SK-N-SH (cell line): ENCODE results near the gene AHDC1. TPM values are rescaled to one million over a fixed set of nuclear protein-coding genes. Genes with fewer than 3 reads are reported as not detected.

Source experiments
- CTCF ChIA-PET: fragments of 300-600, 350-600 bp; formaldehyde crosslinking; extraction: SDS; loops from one replicate; lab custom pipeline; 2021; lab: Yijun Ruan, JAX
- POLR2A ChIA-PET: fragments of 350-600 bp; sonication (Branson Sonifier 250); formaldehyde crosslinking; extraction: SDS; loops from one replicate; lab custom pipeline; 2020; ENCODE audit warnings: antibody characterized with exemption, inconsistent platforms; lab: Yijun Ruan, JAX
- DNase-seq: peaks from one replicate; pipeline ENCODE4 v3.0.0; 2012
- H2AFZ ChIP-seq: fragments of 200-600 bp; sonication (generic); 2 replicates; pipeline ENCODE4 v1.8.1; 2016; ENCODE audit warnings: antibody characterized with exemption, mild to moderate bottlenecking, low read depth
- H3F3A ChIP-seq: fragments of 200-600 bp; sonication (generic); replicated peaks from 2 replicates; pipeline ENCODE3; 2016; ENCODE audit warnings: antibody characterized with exemption, mild to moderate bottlenecking; ENCODE audit not compliant: insufficient read depth
- H3K27ac ChIP-seq, 2 experiments: fragments of 200-500 bp in 1 of 2; fragments of 200-600 bp in 1 of 2; sonication (Bioruptor generic) in 1 of 2; sonication (generic), shearing (Covaris generic) in 1 of 2; 2 replicates each; pipeline versions ENCODE4 v1.5.1 to v1.6.1; 2014 to 2016; ENCODE audit warnings: low read depth in 2 of 2, inconsistent platforms in 1 of 2, low read length in 1 of 2, mild to moderate bottlenecking in 1 of 2, mixed read lengths in 1 of 2
- H3K27me3 ChIP-seq: fragments of 200-600 bp; sonication (generic), shearing (Covaris generic); 2 replicates; pipeline ENCODE4 v1.6.1; 2016; ENCODE audit warnings: mixed run types; ENCODE audit not compliant: insufficient read depth
- H3K36me3 ChIP-seq, 2 experiments: fragments of 200-500 bp in 1 of 2; fragments of 200-600 bp in 1 of 2; sonication (Bioruptor generic) in 1 of 2; sonication (generic) in 1 of 2; replicated peaks in 1 of 2; 2 replicates each; pipeline versions ENCODE3 to v1.5.1; 2014 to 2016; ENCODE audit warnings: low read length in 1 of 2, mild to moderate bottlenecking in 1 of 2; ENCODE audit not compliant: insufficient read depth in 2 of 2, control insufficient read depth in 1 of 2
- H3K4me1 ChIP-seq, 2 experiments: fragments of 200-500 bp in 1 of 2; fragments of 200-600 bp in 1 of 2; sonication (Bioruptor generic) in 1 of 2; sonication (generic), shearing (Covaris generic) in 1 of 2; 2 replicates each; pipeline versions ENCODE4 v1.5.1 to v1.6.1; 2014 to 2016; ENCODE audit warnings: low read depth in 1 of 2, low read length in 1 of 2, mixed run types in 1 of 2; ENCODE audit not compliant: insufficient read depth in 2 of 2, control insufficient read depth in 1 of 2
- H3K4me2 ChIP-seq: fragments of 200-600 bp; sonication (generic), shearing (Covaris generic); 2 replicates; pipeline ENCODE4 v1.6.1; 2017; ENCODE audit warnings: mixed run types
- H3K4me3 ChIP-seq, 2 experiments: fragments of 200-500 bp in 1 of 2; fragments of 200-600 bp in 1 of 2; sonication (Bioruptor generic) in 1 of 2; sonication (generic), shearing (Covaris generic) in 1 of 2; 2 replicates each; pipeline versions ENCODE4 v1.5.1 to v1.8.1; 2014 to 2016; ENCODE audit warnings: low read depth in 2 of 2, inconsistent platforms in 1 of 2, low read length in 1 of 2, mild to moderate bottlenecking in 1 of 2, mixed read lengths in 1 of 2, moderate library complexity in 1 of 2
- H3K79me2 ChIP-seq: fragments of 200-600 bp; sonication (generic); 2 replicates; pipeline ENCODE4 v1.8.1; 2017; ENCODE audit warnings: mild to moderate bottlenecking; ENCODE audit not compliant: insufficient read depth
- H3K9ac ChIP-seq: fragments of 200-600 bp; sonication (generic); 2 replicates; pipeline ENCODE4 v1.6.1; 2017; ENCODE audit warnings: mixed run types
- H3K9me2 ChIP-seq: fragments of 200-600 bp; sonication (generic); 2 replicates; pipeline ENCODE4 v1.6.1; 2017; ENCODE audit warnings: mixed run types
- H3K9me3 ChIP-seq: fragments of 200-600 bp; sonication (generic); 2 replicates; pipeline ENCODE4 v1.6.1; 2017; ENCODE audit warnings: mixed run types, mild to moderate bottlenecking, moderate library complexity
- H4K20me1 ChIP-seq: fragments of 200-600 bp; sonication (generic); 2 replicates; pipeline ENCODE4 v1.6.1; 2017; ENCODE audit warnings: mild to moderate bottlenecking, mixed run types; ENCODE audit not compliant: insufficient read depth
- CHD2 ChIP-seq: fragments of 150-350 bp; IDR thresholded peaks from 2 replicates; pipeline ENCODE4 v1.6.1; 2018; ENCODE audit warnings: low read length; ENCODE audit not compliant: partially characterized antibody
- EP300 ChIP-seq, 2 experiments: IDR thresholded peaks; 2 replicates each; pipeline versions ENCODE4 v1.4.0 to v1.6.1; 2012; ENCODE audit warnings: borderline replicate concordance in 1 of 2, low read depth in 1 of 2, low read length in 1 of 2
- GABPA ChIP-seq: IDR thresholded peaks from 2 replicates; pipeline ENCODE4 v1.4.0; 2012; ENCODE audit warnings: low read depth, mild to moderate bottlenecking
- GATA2 ChIP-seq: sonication (generic); formaldehyde crosslinking; IDR thresholded peaks from 2 replicates; pipeline ENCODE4 v1.5.0; 2020; ENCODE audit warnings: mild to moderate bottlenecking, missing genetic modification reagents
- MAX ChIP-seq: IDR thresholded peaks from 2 replicates; pipeline ENCODE4 v1.4.0; 2012; ENCODE audit warnings: low read depth
- MXI1 ChIP-seq: IDR thresholded peaks from 2 replicates; pipeline ENCODE4 v1.6.1; 2012; ENCODE audit warnings: mild to moderate bottlenecking, low read depth, low read length, improper control_type of control experiment
- PBX3 ChIP-seq: IDR thresholded peaks from 2 replicates; pipeline ENCODE4; 2012
- SMC3 ChIP-seq: IDR thresholded peaks from 2 replicates; pipeline ENCODE4 v1.6.1; 2012; ENCODE audit warnings: low read depth, low read length, improper control_type of control experiment
- WGBS: methylation state at CpG from one replicate; pipeline ENCODE4 v1.1.6; 2017; ENCODE audit warnings: low lambda C conversion rate; 5-methylcytosine and 5-hydroxymethylcytosine counted together
- polyA plus RNA-seq, 3 experiments: library from polyadenylated mRNA; depleted of rRNA; stranded (reverse); fragments of >200 nt; gene quantifications; 2 replicates each; pipeline ENCODE4 v1.2.3, GENCODE V29; 2012

Gene AHDC1
- polyA plus RNA-seq, 1 of the 3 experiments (the other 2 are of a cell fraction) = 8.5 TPM

- Histone ChIP-seq H3K9ac (peak overlapping the region; percentile 17; the same call in 1 of the 2 replicates), H3K4me1 (peaks cover 40 to 57% of the 10 kb centered on the region in 2 experiments), H4K20me1 (no peaks in the 10 kb centered on the region; the same call in 1 of the 2 replicates), H3K27me3 (no peaks in the 10 kb centered on the region), H3K9me3 (no peaks in the 10 kb centered on the region), H3F3A (peaks cover 24% of the 10 kb centered on the region), H3K4me3 (peak overlapping the region in 1 of 2 experiments; percentile 20; a peak in 1 of 4 replicates), H3K4me2 (peak overlapping the region; percentile 62), H3K27ac (peak overlapping the region; percentile 91 to 93), H3K79me2 (peaks cover 36% of the 10 kb centered on the region), H3K36me3 (peaks cover 5 to 14% of the 10 kb centered on the region in 2 experiments), H2AFZ (no peak overlapping the region), H3K9me2 (no peaks in the 10 kb centered on the region)
- peak; percentile 93 for DNase-seq
- TF ChIP-seq SMC3 (no peak; the same call in 1 of the 2 replicates), CHD2 (peak; percentile 71), MXI1 (no peak), GATA2 (no peak), PBX3 (no peak), MAX (peak; percentile 46; the same call in 1 of the 2 replicates), EP300 (IDR thresholded peaks at IDR 0.05; ENCODE audit: borderline replicate concordance in 1 of 2, low read depth in 1 of 2, low read length in 1 of 2) (0 out of 4 replicates have a peak, but pooled peaks of 1 of the 2 experiments have one; percentile 14)
- WGBS = 7% methylated on average over 9 of the region's 11 CpGs
- ChIA-PET POLR2A (interaction anchor here (0.9 to 1.6 kb wide), 4 partner anchors 9 to 64 kb away, joined by 3 to 5 read pairs (median 4); partner anchors contain the start of gene WASF2), CTCF (interaction anchor here (0.7 to 14.9 kb wide), 6 partner anchors 13 to 141 kb away, joined by 3 to 176 read pairs (median 4); no protein-coding TSS in a partner anchor)
Observed at GRCh38 chr1:27536767-27537166, 67.2 kb downstream of the AHDC1 start.

GRCh38 chr1:27536010-27536757 lies 67.8 kb downstream of the AHDC1 start:
- peaks cover 40 to 53% of the 10 kb centered on the region in 2 experiments for H3K4me1 ChIP-seq
- CTCF ChIA-PET = interaction anchor here (0.7 to 14.9 kb wide), 8 partner anchors 13 to 141 kb away, joined by 3 to 176 read pairs (median 5); no protein-coding TSS in a partner anchor
- POLR2A ChIA-PET = interaction anchor here (0.9 to 1.6 kb wide), 4 partner anchors 8 to 64 kb away, joined by 3 to 5 read pairs (median 4); partner anchors contain the start of gene WASF2

More at GRCh38 chr1:27536010-27536757, 67.8 kb downstream of the AHDC1 start:
- no peaks in the 10 kb centered on the region; the same call in 1 of the 2 replicates for H4K20me1 ChIP-seq
- DNase-seq = peak; percentile 63
- 0 out of 2 replicates have a peak, but pooled peaks have one; percentile 20 for TF ChIP-seq GATA2
- TF ChIP-seq GABPA = no peak
- H3K79me2 ChIP-seq = peaks cover 31% of the 10 kb centered on the region
- H3K9me2 ChIP-seq = no peaks in the 10 kb centered on the region
- peaks cover 5 to 14% of the 10 kb centered on the region in 2 experiments for H3K36me3 ChIP-seq
- H3K9me3 ChIP-seq = no peaks in the 10 kb centered on the region
- 82% methylated on average over 15 of the region's 15 CpGs for WGBS
- no peak overlapping the region for H3K9ac ChIP-seq
- no peak overlapping the region for H2AFZ ChIP-seq
- no peaks in the 10 kb centered on the region for H3K27me3 ChIP-seq
- peak overlapping the region in 1 of 2 experiments; percentile 20; a peak in 2 of 4 replicates for H3K4me3 ChIP-seq
- peak overlapping the region; percentile 17 to 91; a peak in 3 of 4 replicates for H3K27ac ChIP-seq
- peaks cover 21% of the 10 kb centered on the region for H3F3A ChIP-seq
- H3K4me2 ChIP-seq = peak overlapping the region; percentile 62; the same call in 1 of the 2 replicates
